GM18873 (cell line): ENCODE data around the gene KLHL29.

Source experiments
- ATAC-seq: cut with Tn5 transposase; IDR thresholded peaks from one replicate; pipeline ENCODE4 v1.9.1; 2021; ENCODE audit warnings: mild to moderate bottlenecking, moderate library complexity, moderate number of reproducible peaks; ENCODE audit not compliant: unreplicated experiment, low FRiP score

The KLHL29 gene

DNA sequence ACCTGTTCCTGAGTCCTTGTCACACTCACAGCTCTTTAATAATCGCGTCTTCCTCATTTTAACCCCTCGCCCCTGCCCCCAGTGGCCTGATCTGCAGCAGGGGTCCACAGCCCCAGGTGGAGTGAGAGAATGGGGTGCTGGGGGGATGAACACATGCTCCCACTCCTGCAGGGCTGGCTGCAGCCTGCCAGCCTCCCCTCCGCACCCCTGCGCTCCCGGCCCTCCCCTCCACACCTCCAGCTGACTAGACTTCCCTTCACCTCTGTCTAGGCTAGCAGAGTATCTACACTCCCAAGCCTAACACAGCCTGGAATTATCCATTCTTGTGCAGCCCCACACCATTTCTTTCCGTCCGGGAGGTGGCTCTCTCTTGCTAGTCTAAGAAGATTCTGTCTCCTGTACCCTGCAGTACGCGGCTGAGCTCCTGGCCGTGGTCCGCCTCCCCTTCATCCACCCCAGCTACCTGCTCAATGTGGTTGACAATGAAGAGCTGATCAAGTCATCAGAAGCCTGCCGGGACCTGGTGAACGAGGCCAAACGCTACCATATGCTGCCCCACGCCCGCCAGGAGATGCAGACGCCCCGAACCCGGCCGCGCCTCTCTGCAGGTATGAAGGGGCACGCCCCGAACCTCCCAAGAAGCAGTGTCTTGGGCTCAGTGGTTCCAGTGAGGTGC is 310.4 kb downstream of the KLHL29 start:
- ATAC-seq = no peak

- ATAC-seq = no peak
These were observed 311.1 kb downstream of the KLHL29 start for GRCh38 chr2:23695890-23696751.

GRCh38 chr2:23696752-23697045 is 311.7 kb downstream of the KLHL29 start:
- no peak for ATAC-seq

DNA sequence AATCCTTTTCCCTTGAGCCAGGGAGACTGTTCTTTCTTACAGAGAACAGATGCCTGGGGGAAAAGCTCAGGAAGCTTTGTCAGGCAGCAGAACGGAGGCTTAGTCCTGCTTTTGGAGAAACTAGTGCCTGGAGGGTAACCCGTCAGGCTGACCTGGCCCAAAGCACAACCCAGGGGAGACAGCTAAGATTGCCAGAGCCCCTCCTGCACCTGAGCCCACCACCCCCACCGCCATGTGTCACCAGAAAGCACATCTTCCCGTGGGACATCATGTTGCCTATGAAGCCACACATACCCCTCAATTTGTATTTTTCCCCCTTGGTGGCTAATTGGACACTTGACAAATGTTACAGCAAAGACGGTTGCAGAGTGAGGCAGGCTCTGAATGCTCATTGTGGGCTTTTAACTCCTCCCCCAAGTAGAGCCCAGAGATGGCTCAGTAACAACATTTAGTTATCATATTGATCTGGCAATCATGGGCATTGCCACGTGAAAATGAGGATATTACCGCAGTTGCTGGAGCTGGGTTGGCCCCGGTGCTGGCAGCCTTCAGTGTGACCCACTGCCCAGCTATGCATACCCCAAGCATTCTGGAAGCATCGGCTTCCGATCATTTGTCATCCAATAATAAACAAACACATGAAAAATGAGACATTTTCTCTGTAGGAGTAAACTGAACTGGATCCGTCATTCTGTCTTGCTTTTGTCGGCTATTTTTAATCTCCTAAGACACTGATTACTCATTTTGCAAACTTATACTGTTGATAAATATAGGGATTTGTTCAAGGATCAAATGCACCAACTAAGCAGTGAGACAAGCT is 312.5 kb downstream of the KLHL29 start:
- no peak for ATAC-seq

GRCh38 chr2:23698116-23698693 is 313.2 kb downstream of the KLHL29 start:
- no peak for ATAC-seq

DNA sequence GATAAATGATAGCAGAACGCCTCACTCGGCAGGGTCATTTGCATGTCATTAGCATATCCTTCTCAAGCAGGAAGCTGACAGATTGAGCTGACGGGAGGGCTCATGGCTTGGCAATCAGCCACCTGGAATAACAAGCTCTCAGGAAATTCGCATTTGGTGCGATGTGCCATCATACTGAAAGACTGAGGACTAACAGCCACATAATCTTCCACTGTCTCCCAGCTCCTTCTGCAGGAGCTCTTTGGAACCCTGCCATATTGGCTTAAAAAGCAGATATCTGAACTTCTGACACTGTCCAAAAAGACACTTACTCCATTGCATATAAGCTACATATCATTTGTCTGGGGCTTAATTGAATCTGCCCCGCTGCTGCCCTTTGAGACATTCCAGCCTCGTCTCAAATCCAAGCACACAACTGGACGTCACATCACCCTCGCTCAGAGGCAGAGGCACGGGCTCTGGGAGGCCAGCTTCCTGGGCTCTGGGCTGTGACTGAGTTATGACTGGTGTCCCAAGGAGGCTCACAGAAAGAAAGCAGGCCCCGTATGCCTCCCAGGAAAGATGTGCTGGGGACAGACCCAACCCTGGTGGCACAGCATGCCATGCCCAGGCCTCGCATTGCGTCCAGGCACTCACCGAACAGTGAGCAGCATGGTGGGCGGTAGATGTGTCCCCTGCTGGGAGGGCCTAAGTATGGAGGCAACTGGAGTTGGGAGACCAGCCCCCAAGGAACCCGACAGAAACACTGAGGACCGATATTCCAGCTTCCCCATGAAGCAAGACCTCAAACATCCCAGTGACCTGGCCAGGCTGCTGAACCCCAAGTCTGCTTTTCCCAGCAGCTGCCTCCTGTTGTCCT is 314.0 kb downstream of the KLHL29 start:
- ATAC-seq = no peak

GRCh38 chr2:23699580-23699925 is 314.6 kb downstream of the KLHL29 start:
- no peak for ATAC-seq

- ATAC-seq = no peak
These were observed 315.6 kb downstream of the KLHL29 start for GRCh38 chr2:23700627-23701026.

DNA sequence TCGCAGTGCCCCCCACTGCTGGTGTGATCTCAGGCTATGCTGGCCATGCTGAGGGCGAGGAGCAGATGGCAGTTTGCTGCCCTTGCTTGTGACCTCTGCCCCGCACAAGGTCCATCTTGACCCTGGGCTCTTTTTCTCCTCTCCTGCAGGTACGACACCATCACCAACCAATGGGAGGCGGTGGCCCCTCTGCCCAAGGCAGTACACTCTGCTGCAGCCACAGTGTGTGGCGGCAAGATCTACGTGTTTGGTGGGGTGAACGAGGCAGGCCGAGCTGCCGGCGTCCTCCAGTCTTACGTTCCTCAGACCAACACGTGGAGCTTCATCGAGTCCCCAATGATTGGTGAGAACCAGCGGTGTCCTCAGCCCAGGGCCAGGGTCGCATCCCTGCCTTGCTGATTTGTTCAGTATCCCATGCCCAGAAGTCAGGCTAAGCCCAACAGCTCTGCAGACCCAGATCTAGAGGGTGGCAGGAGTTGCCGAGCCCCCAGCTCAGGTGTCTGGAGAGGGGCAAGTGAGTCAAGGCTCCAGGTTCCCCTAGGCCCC is 318.1 kb downstream of the KLHL29 start:
- ATAC-seq = no peak

- no peak for ATAC-seq
These were observed 318.8 kb downstream of the KLHL29 start for GRCh38 chr2:23703583-23704385.

DNA sequence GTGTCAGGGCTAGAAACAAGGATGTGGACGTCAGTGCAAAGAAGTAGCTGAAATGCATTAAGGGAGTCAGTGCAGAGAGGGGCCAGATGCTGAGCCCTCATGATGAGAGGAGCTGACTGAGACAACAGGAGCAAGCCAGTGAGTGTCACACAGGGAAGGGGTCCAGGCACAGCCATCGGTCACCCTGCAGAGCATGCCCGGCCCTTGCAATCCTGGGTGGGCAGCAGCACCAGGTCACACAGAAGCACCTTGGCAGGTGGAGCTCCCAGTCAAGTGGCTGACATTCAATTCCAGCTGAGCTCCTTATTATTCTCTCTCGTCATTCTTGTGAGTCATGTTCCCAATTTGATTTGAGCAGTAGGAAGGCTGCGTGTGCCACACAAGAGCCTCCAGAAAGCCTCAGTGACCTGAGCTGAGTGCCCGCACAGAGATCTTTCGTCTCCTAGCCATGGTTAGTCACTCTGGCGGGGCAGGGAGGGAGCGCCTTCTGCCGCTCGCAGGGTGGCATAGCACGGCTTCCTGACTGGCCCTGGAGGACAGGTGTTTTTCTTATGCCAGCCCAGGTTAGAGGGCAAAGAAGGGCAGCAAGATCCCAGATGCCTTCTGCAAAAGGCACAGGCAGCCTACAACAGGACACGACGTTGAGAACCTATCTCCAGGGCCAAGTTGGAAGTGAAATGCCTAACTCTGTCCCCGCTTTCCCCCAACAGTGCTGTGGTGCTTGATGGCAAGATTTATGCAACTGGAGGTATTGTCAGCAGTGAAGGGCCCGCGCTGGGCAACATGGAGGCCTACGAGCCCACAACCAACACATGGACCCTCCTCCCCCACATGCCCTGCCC is 321.0 kb downstream of the KLHL29 start:
- ATAC-seq = no peak

GRCh38 chr2:23706613-23707078 is 321.7 kb downstream of the KLHL29 start:
- ATAC-seq = no peak

DNA sequence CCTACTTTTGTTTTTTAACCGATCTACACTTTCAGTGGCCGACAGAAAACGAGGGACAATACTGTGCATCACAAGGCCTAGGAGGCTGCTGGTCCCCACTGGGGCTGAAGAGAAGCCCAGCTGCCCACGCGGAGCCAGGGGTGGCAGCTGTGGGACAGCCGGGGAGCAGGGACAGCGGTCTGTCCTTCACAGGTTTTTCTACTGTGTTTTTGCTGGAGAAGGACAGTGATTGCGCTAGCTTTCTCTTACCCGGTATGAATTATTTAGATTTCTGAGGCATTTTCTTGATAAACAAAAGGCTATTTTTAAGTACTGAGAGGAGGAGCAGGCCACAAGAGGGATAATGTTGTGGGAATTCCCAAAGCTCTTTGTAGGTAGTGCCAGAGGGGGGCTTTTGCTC is 322.1 kb downstream of the KLHL29 start:
- no peak for ATAC-seq

DNA sequence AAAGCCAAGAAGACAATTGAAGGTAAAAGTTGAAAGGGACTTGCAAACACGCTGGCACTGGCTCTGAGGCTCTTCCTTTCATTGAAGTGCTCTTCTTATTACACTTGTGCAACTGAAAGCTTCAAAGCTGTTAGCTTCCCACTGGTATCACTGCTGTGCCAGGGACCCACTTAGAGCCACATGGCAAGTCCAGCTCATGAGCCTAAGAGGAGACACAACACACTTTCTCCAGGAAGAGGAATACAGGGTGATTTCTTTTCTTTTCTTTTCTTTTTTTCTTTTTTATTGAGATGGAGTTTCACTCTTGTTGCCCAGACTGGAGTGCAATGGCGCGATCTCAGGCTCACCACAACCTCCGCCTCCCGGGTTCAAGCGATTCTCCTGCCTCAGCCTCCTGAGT is 323.8 kb downstream of the KLHL29 start:
- ATAC-seq = no peak

DNA sequence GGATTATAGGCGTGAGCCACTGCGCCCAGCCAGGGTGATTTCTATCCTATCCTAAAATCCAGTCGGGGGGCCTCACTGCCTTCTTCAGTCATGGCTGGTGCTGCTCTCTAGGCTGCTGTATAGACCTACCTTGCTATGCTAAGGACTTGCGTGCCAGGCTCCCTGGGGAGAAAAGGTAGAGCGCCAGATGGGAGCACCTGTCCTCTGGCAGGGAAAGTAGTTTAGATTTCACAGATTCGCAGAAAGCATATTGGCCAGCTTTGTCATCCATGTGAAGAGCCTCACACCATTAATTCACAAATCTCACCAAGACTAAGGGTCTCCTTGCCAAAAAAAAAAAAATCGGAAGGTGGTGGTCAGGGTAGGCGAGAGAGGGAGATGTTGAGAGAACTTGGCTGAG is 324.3 kb downstream of the KLHL29 start:
- no peak for ATAC-seq

DNA sequence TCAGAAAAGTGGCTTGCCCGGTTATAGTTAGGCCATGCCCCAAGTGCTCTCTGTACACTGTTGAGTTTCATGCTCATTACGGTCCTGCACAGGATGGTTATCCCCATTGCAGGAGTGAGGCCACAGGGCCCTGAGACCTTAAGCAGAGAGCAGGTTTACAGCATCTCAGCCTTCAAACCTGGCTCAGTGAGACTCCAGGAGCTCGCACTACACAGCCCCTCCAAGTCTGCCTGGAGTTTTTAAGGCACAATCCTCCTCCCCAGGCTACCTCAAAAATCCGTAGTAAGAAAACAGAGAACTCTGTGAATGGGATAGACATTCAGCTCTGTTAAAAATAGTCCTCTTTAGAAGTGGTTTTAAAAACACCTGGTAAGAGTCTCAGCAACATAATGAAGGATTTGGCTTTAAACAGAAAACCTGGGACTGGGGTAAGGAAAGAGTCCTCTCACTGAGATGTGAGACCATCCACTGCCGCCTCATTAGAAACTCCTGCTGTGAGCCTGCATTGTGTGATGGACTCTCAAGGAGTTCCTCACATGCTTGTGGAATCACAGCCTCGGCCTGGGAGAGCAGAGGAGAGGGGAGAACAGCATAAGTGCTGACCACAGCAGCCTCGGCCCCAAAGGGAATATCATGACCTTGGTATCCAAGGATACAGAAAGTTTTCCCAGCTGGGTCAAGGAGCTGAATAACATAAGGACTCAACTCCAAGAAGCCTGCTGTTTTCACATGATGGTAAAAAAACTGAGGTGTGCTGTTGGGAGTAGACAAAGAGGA is 327.2 kb downstream of the KLHL29 start:
- no peak for ATAC-seq

DNA sequence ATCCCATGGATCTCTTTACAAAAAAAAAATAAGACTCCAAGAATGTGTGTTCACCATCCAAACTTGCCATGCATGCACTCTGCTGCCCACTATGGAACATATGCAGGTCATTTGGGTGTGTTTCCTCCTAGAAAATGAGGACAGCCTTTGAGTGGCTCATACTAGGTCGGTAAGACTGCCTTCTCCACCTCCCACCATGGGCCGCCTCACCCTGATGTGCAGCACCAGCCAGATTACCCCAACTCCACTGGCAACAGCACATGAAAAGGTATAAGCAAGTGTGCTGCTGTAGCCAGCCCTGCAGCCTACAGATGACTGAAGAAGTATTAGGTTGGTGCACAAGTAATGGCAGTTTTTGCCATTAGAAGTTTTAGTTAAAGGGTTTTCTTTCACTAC is 327.8 kb downstream of the KLHL29 start:
- ATAC-seq = no peak
